Right lung (tissue), 5 donors: ENCODE data around the gene OTOGL. TPM values are rescaled to one million over a fixed set of nuclear protein-coding genes. Genes with fewer than 3 reads are reported as not detected.
"Not testable (repeated sequence)": the region's sequence is repeated elsewhere in the genome, so short reads cannot be mapped to it uniquely, and the experiment has no call there.

Experiments used
- DNase-seq, 2 donors: peaks; one replicate each; pipeline ENCODE4 v3.0.0-alpha.2; 2013
- polyA plus RNA-seq, 5 donors: library from polyadenylated mRNA; unstranded; fragments of 120-200 nt; gene quantifications; one replicate each; pipeline versions ENCODE4 v1.2.1 to v1.2.3, GENCODE V29; 2013; ENCODE audit warnings: inconsistent platforms in 1 of 5, low replicate concordance in 1 of 5; ENCODE audit not compliant: insufficient read length in 5 of 5, insufficient read depth in 1 of 5

The OTOGL gene
- polyA plus RNA-seq, 5 donors: 0.37 to 0.62 (median 0.46) TPM

GRCh38 chr12:80271780-80272179, 172.4 kb downstream of the OTOGL start:
- no peak for DNase-seq

- no peak for DNase-seq
These were observed 173.1 kb downstream of the OTOGL start for GRCh38 chr12:80272387-80272915.

GRCh38 chr12:80273144-80273543, 173.8 kb downstream of the OTOGL start:
- no peak for DNase-seq

GRCh38 chr12:80277732-80278131, 178.4 kb downstream of the OTOGL start:
- no peak for DNase-seq

- no peak for DNase-seq
These were observed 182.9 kb downstream of the OTOGL start for GRCh38 chr12:80282226-80282625.

- DNase-seq: no peak
These were observed 183.4 kb downstream of the OTOGL start for GRCh38 chr12:80282761-80283160.

GRCh38 chr12:80291108-80291754, 191.9 kb downstream of the OTOGL start:
- no peak for DNase-seq

- no peak for DNase-seq
These were observed 194.0 kb downstream of the OTOGL start for GRCh38 chr12:80293347-80293746.

- DNase-seq: no peak
These were observed 194.4 kb downstream of the OTOGL start for GRCh38 chr12:80293759-80294158.

GRCh38 chr12:80299219-80299618, 199.9 kb downstream of the OTOGL start:
- DNase-seq: no peak

- no peak for DNase-seq
These were observed 200.6 kb downstream of the OTOGL start for GRCh38 chr12:80299976-80300375.

- not testable (repeated sequence) for DNase-seq
These were observed 208.1 kb downstream of the OTOGL start for GRCh38 chr12:80307436-80307835.

- no peak for DNase-seq
These were observed 213.9 kb downstream of the OTOGL start for GRCh38 chr12:80313209-80313608.

GRCh38 chr12:80314741-80315140, 215.4 kb downstream of the OTOGL start:
- DNase-seq: no peak

GRCh38 chr12:80316222-80316621, 216.9 kb downstream of the OTOGL start:
- DNase-seq: no peak

GRCh38 chr12:80317307-80317706, 218.0 kb downstream of the OTOGL start:
- no peak for DNase-seq

- DNase-seq: no peak
These were observed 218.6 kb downstream of the OTOGL start for GRCh38 chr12:80317899-80318298.

GRCh38 chr12:80320121-80320678, 220.9 kb downstream of the OTOGL start:
- no peak for DNase-seq

GRCh38 chr12:80321653-80322052, 222.3 kb downstream of the OTOGL start:
- no peak for DNase-seq

- DNase-seq: no peak
These were observed 226.0 kb downstream of the OTOGL start for GRCh38 chr12:80325167-80325959.

GRCh38 chr12:80332827-80333226, 233.5 kb downstream of the OTOGL start:
- no peak for DNase-seq

GRCh38 chr12:80352474-80352873, 253.1 kb downstream of the OTOGL start:
- DNase-seq: no peak

- DNase-seq: no peak
These were observed 253.9 kb downstream of the OTOGL start for GRCh38 chr12:80353254-80353653.
